Activated B cell treated with CpG ODN at 0.5 μM for 24 hours (primary cell): ENCODE data around the gene PRORP. TPM values are rescaled to one million over a fixed set of nuclear protein-coding genes. Genes with fewer than 3 reads are reported as not detected.

Experiments
- ATAC-seq: fragments of 200-7000 bp; cut with Tn5 transposase; one replicate; pipeline ENCODE4 v1.10.0; 2021; ENCODE audit warnings: low read depth, mild to moderate bottlenecking, moderate library complexity
- CTCF ChIA-PET: fragments of 350-600 bp; sonication (Branson Sonifier 250); formaldehyde crosslinking; loops from one replicate; lab custom pipeline; 2021; ENCODE audit warnings: antibody characterized with exemption; lab: Charles Lee
- POLR2A ChIA-PET: fragments of 350-600 bp; sonication (Branson Sonifier 250); formaldehyde crosslinking; loops from one replicate; lab custom pipeline; 2021; ENCODE audit warnings: antibody characterized with exemption; lab: Charles Lee
- DNase-seq: peaks from one replicate; pipeline ENCODE4 v3.0.0; 2022
- H3K27ac Mint-ChIP-seq: one replicate; pipeline ENCODE4 v1.8.0; 2020; ENCODE audit warnings: mixed read lengths
- H3K27me3 Mint-ChIP-seq: one replicate; pipeline ENCODE4 v1.8.0; 2021; ENCODE audit warnings: mixed read lengths
- H3K36me3 Mint-ChIP-seq: one replicate; pipeline ENCODE4 v1.8.0; 2021; ENCODE audit warnings: low read depth, mixed read lengths
- H3K4me1 Mint-ChIP-seq: one replicate; pipeline ENCODE4 v1.8.0; 2021; ENCODE audit warnings: mixed read lengths
- H3K4me3 Mint-ChIP-seq: one replicate; pipeline ENCODE4 v1.8.0; 2020; ENCODE audit warnings: mild to moderate bottlenecking, mixed read lengths
- H3K9me3 Mint-ChIP-seq: one replicate; pipeline ENCODE4 v1.8.0; 2020; ENCODE audit warnings: mixed read lengths
- intact Hi-C: fragments of 100-400 bp; cut with micrococcal nuclease; formaldehyde crosslinking; loops from one replicate; pipeline ENCODE4 v1.15.1; 2024
- total RNA-seq: library from RNA; stranded (reverse); gene quantifications from 2 replicates; pipeline ENCODE4 v1.2.3, GENCODE V29; 2022
- TF ChIP-seq, protein P1 (sequence below): fragments of 200-600 bp; IDR thresholded peaks from one replicate; pipeline ENCODE4 v1.8.0; 2022; ENCODE audit warnings: antibody characterized with exemption, mild to moderate bottlenecking

PRORP gene
- total RNA-seq, 1 donor from 2014 or later, result 25.6 TPM

DNA sequence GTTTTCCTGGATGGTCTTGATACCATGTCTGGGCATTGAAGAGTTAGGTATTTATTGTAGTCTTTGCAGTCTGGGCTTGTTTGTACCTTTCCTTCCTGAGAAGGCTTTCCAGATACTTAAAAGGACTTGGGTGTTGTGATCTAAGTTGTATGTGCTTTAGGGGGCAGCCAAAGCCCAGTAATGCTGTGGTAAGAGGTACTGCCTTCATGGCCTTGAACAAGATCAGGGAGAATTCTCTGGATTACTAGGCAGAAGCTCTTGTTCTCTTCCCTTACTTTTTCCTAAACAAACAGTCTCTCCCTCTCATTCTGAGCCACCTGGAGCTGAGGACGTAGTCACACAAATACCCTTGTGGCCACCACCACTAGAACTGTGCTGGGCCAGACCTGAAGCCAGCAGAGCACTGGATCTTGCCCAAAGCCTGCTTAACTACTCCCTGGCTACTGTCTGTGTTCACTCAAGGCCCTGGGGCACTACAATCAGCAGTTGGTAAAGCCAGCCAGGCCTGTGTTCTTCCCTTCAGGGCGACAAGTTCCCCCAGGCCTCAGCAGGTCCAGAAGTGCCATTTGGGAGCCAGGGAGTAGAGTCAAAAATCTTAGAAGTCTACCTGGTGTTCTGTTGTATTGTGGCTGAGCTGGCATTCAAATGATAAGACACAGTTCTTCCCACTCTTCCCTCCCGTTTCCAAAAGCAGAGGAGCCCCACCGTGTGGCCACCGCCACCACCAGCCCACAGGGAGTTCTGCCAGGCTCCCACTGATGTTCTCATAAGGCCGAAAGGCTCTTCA, 11.4 kb downstream of the PRORP start:
- DNase-seq, result no peak
- TF ChIP-seq, protein P1, sequence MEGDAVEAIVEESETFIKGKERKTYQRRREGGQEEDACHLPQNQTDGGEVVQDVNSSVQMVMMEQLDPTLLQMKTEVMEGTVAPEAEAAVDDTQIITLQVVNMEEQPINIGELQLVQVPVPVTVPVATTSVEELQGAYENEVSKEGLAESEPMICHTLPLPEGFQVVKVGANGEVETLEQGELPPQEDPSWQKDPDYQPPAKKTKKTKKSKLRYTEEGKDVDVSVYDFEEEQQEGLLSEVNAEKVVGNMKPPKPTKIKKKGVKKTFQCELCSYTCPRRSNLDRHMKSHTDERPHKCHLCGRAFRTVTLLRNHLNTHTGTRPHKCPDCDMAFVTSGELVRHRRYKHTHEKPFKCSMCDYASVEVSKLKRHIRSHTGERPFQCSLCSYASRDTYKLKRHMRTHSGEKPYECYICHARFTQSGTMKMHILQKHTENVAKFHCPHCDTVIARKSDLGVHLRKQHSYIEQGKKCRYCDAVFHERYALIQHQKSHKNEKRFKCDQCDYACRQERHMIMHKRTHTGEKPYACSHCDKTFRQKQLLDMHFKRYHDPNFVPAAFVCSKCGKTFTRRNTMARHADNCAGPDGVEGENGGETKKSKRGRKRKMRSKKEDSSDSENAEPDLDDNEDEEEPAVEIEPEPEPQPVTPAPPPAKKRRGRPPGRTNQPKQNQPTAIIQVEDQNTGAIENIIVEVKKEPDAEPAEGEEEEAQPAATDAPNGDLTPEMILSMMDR, result no peak

DNA sequence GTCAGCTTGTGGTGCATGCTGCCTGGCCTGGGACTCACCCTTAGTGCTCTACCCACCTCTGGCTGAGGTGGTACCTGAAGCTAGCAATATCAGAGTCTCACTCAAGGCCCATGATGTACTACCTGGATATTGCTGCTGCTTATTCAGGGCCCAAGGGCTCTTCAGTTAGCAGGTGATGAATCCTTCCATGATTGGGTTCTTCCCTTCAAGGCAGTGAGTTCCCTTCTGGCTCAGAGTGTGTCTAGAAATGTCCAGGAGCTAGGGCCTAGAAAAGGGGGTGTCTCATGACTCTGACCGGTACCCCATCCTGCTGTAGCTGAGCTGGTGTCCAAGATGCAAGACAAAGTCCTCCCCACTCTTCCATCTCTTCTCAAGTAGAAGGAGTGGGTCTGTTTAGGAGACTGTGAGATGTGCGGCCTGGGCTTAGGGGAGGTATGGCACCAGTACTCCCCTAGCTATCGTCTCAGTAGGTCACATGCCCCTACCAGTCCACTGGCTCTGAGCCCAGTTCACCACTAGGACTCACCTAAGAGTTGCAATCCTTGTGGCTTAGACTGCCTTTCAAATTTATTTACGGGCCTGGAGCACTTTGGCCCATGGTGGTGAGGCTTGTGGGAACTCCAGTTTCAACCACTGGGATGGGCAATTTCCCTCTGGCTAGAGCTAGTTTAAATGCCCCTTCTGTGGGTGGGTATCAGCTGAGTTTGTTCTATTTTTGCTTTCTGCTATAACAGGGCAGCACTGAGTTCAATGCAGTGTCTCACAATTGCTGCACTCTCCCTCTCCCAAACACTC, 12.2 kb downstream of the PRORP start:
- H3K9me3 Mint-ChIP-seq, result no peaks in the 10 kb centered on the region
- intact Hi-C loops, result no loop called here
- H3K4me1 Mint-ChIP-seq, result no peaks in the 10 kb centered on the region
- H3K4me3 Mint-ChIP-seq, result no peak overlapping the region
- TF ChIP-seq, protein P1, result no peak
- ChIA-PET POLR2A (interaction anchor here (0.6 kb wide), 1 partner anchor 534 kb away, joined by 4 read pairs; no protein-coding TSS in a partner anchor), CTCF (interaction anchor here (0.5 kb wide), 1 partner anchor 150 kb away, joined by 3 read pairs; no protein-coding TSS in a partner anchor)
- ATAC-seq (no peak), DNase-seq (no peak)
- peaks cover 47% of the 10 kb centered on the region for H3K36me3 Mint-ChIP-seq
- no peak overlapping the region for H3K27ac Mint-ChIP-seq
- no peaks in the 10 kb centered on the region for H3K27me3 Mint-ChIP-seq

More for the DNA sequence above, 11.4 kb downstream of the PRORP start:
- ChIA-PET CTCF (interaction anchor here (0.5 kb wide), 1 partner anchor 149 kb away, joined by 3 read pairs; no protein-coding TSS in a partner anchor), POLR2A (no interaction called here)
- intact Hi-C loops, result no loop called here
- no peaks in the 10 kb centered on the region for H3K27me3 Mint-ChIP-seq
- no peaks in the 10 kb centered on the region for H3K9me3 Mint-ChIP-seq
- peaks cover 51% of the 10 kb centered on the region for H3K36me3 Mint-ChIP-seq
- H3K4me3 Mint-ChIP-seq, result no peak overlapping the region
- no peak for ATAC-seq
- no peaks in the 10 kb centered on the region for H3K4me1 Mint-ChIP-seq
- no peak overlapping the region for H3K27ac Mint-ChIP-seq

DNA sequence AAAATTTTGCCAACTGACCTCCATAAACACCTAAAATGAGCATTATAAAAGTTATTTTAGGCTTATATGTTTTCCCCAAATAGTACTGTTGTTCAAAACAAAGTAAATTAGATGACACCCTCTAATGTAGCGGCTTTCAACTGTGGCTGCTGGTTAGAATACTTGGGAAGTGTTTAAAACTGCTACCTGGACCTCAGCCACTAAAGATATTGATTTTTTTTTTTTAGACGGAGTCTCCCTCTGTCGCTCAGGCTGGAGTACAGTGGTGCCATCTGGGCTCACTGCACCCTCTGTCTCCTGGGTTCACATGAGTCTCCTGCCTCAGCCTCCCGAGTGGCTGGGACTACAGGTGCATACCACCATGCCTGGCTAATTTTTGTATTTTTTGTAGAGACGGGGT, 16.2 kb downstream of the PRORP start:
- TF ChIP-seq, protein P1, result no peak
- H3K4me3 Mint-ChIP-seq, result no peak overlapping the region
- H3K27ac Mint-ChIP-seq, result no peak overlapping the region
- intact Hi-C loops, result no loop called here
- ATAC-seq, result no peak
- no peaks in the 10 kb centered on the region for H3K27me3 Mint-ChIP-seq
- H3K4me1 Mint-ChIP-seq, result peaks cover 2% of the 10 kb centered on the region
- POLR2A ChIA-PET, result no interaction called here
- CTCF ChIA-PET, result interaction anchor here (0.7 to 9.5 kb wide), 2 partner anchors 266 to 278 kb away, joined by 3 to 263 read pairs; partner anchors contain the start of gene NFKBIA
- DNase-seq, result no peak
- H3K36me3 Mint-ChIP-seq, result peaks cover 38% of the 10 kb centered on the region
- H3K9me3 Mint-ChIP-seq, result no peaks in the 10 kb centered on the region

DNA sequence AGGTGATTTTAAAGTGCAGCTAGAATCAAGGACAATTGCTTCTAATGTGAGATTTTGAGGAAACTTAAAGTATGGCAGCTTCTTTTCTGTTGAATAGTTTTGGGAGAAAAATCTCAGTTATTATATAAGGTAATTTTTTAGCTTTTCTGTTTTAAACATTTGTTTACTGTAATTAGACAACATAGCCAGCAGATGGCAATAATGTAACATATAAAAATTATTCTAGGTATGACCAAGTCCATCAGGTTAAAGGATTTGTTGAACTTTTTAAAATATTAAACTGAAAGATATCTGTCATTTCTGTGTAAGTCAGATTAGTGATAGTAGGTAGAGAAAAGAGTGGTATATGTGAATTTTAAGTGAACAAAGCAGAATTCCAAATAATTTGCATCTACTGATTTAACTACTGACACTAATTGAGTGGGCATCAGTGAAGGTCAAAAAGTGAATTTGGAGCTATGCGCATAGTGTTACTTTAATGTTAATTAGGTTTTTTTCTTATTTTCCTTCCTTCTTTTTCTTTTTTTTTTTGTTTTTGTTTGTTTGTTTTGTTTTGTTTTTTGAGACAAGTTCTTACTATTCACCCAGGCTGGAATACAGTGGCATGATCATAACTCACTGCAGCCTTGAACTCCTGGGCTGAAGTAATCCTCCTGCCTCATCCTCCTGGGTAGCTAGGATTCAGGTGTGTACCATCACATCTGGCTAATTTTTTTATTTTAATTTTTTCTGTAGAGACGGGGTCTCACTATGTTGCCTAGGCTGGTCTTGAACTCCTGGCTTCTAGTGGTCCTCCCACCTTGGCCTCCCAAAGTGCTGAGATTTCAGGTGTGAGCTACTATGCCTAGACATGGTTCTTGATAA, 18.6 kb downstream of the PRORP start:
- DNase-seq (no peak), ATAC-seq (no peak)

More for the DNA sequence above, 18.6 kb downstream of the PRORP start:
- Mint-ChIP-seq H3K4me3 (no peak overlapping the region), H3K36me3 (peaks cover 26% of the 10 kb centered on the region), H3K27ac (no peak overlapping the region), H3K4me1 (peaks cover 2% of the 10 kb centered on the region), H3K27me3 (no peaks in the 10 kb centered on the region), H3K9me3 (no peaks in the 10 kb centered on the region)
- TF ChIP-seq, protein P1, result peak; percentile 58
- CTCF ChIA-PET, result interaction anchor here (0.6 to 9.5 kb wide), 19 partner anchors 9 to 674 kb away, joined by 3 to 263 read pairs (median 4); partner anchors contain the start of gene NFKBIA
- POLR2A ChIA-PET, result interaction anchor here (1.0 to 1.5 kb wide), 3 partner anchors 150 to 264 kb away, joined by 6 to 8 read pairs (median 6); partner anchors contain the start of gene NFKBIA
- intact Hi-C loops, result loop anchor here (1.0 to 2.0 kb wide), 5 partner anchors 88 to 674 kb away; no protein-coding TSS in a partner anchor
